WTC11 (cell line): ENCODE data around the gene TMEM88.

Source experiments
- CBFB ChIP-seq: sonication (generic); formaldehyde crosslinking; IDR thresholded peaks from 2 replicates; pipeline ENCODE4 v1.8.1; 2022; ENCODE audit warnings: mild to moderate bottlenecking, low read depth, missing genetic modification reagents
- RORB ChIP-seq: fragments of 250-450 bp; sonication (Bioruptor Pico); IDR thresholded peaks from 2 replicates; pipeline ENCODE4 v1.9.0; 2021; ENCODE audit warnings: mild to moderate bottlenecking
- TP53 ChIP-seq: sonication (generic); formaldehyde crosslinking; IDR thresholded peaks from 2 replicates; pipeline ENCODE4 v1.8.1; 2023; ENCODE audit warnings: mild to moderate bottlenecking, missing genetic modification reagents
- ZNF317 ChIP-seq: sonication (generic); formaldehyde crosslinking; IDR thresholded peaks from 2 replicates; pipeline ENCODE4 v1.8.1; 2023; ENCODE audit warnings: low read depth, mild to moderate bottlenecking, moderate library complexity, missing genetic modification reagents, borderline replicate concordance
- TF ChIP-seq, protein P1 (sequence below): fragments of 200-600 bp; IDR thresholded peaks from 2 replicates; pipeline ENCODE4 v1.8.0; 2022; ENCODE audit warnings: antibody characterized with exemption
- TF ChIP-seq, protein P2 (sequence below): sonication (generic); formaldehyde crosslinking; IDR thresholded peaks from 2 replicates; pipeline ENCODE4 v1.8.1; 2023; ENCODE audit warnings: mild to moderate bottlenecking, missing genetic modification reagents

DNA sequence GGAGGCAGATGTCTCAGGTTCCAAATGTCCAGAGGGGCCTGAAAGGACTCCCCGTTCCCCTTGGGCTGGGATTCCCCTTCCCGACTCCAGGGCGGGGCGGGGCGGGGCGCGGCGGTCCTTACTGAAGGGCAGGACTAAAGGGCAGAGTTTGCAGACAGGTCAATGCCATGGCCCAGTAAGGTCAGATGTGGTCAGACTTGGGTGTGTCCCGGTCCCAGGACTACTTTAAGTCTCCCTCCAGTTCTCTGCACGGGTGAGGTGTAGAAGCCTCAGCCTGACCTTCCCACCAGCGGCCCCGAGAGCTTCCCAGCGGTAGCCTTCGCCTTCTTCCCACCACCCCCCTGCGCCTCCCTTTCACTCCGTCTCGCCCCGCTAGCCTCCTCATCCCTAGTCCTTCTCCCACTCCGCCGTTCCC is 20.3 kb upstream of the TMEM88 start:
- no peak for TF ChIP-seq RORB (CRISPR knock-in tag)
- no peak for TF ChIP-seq TP53
- TF ChIP-seq, protein P1, sequence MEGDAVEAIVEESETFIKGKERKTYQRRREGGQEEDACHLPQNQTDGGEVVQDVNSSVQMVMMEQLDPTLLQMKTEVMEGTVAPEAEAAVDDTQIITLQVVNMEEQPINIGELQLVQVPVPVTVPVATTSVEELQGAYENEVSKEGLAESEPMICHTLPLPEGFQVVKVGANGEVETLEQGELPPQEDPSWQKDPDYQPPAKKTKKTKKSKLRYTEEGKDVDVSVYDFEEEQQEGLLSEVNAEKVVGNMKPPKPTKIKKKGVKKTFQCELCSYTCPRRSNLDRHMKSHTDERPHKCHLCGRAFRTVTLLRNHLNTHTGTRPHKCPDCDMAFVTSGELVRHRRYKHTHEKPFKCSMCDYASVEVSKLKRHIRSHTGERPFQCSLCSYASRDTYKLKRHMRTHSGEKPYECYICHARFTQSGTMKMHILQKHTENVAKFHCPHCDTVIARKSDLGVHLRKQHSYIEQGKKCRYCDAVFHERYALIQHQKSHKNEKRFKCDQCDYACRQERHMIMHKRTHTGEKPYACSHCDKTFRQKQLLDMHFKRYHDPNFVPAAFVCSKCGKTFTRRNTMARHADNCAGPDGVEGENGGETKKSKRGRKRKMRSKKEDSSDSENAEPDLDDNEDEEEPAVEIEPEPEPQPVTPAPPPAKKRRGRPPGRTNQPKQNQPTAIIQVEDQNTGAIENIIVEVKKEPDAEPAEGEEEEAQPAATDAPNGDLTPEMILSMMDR = no peak
- no peak for TF ChIP-seq ZNF317
- TF ChIP-seq, protein P2, sequence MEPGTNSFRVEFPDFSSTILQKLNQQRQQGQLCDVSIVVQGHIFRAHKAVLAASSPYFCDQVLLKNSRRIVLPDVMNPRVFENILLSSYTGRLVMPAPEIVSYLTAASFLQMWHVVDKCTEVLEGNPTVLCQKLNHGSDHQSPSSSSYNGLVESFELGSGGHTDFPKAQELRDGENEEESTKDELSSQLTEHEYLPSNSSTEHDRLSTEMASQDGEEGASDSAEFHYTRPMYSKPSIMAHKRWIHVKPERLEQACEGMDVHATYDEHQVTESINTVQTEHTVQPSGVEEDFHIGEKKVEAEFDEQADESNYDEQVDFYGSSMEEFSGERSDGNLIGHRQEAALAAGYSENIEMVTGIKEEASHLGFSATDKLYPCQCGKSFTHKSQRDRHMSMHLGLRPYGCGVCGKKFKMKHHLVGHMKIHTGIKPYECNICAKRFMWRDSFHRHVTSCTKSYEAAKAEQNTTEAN (CRISPR knock-in tag) = no peak
- no peak for TF ChIP-seq CBFB (CRISPR knock-in tag)
